K562 (cell line): ENCODE data around the gene KCNAB1. TPM values are rescaled to one million over a fixed set of nuclear protein-coding genes. Genes with fewer than 3 reads are reported as not detected.

Source experiments
- BCOR ChIP-seq: fragments of 450-650 bp; IDR thresholded peaks from 2 replicates; pipeline ENCODE4 v1.6.1; 2016
- FOXK2 ChIP-seq, 2 experiments: fragments of 450-650 bp; IDR thresholded peaks in 1 of 2; conservative IDR thresholded peaks in 1 of 2; 2 replicates each; pipeline ENCODE4 v1.6.1; 2016; ENCODE audit warnings: low read depth in 2 of 2, mild to moderate bottlenecking in 1 of 2
- FOXP1 ChIP-seq: sonication (generic); formaldehyde crosslinking; IDR thresholded peaks from 2 replicates; pipeline ENCODE4 v1.8.0; 2022; ENCODE audit warnings: mild to moderate bottlenecking, missing genetic modification reagents
- KDM2B ChIP-seq: fragments of 250-450 bp; sonication (Bioruptor Pico); IDR thresholded peaks from 2 replicates; pipeline ENCODE4 v1.8.0; 2021; ENCODE audit warnings: mild to moderate bottlenecking, moderate library complexity
- MXI1 ChIP-seq: IDR thresholded peaks from 2 replicates; pipeline ENCODE4 v1.6.1; 2011; ENCODE audit warnings: low read depth, mild to moderate bottlenecking, improper control_type of control experiment, low read length
- TAF9B ChIP-seq: fragments of 450-650 bp; IDR thresholded peaks from 2 replicates; pipeline ENCODE4 v1.6.1; 2018; ENCODE audit warnings: mild to moderate bottlenecking; ENCODE audit not compliant: partially characterized antibody
- polyA plus RNA-seq, 8 experiments: library from polyadenylated mRNA; depleted of rRNA in 4 of 8; stranded (reverse) in 5 of 8; unstranded in 3 of 8; fragments of >200 nt; fragmentation: Nextera tagmentation in 2 of 8; fragmentation: Illumina TruSeq in 1 of 8; extraction: Ambion mirVana in 2 of 8; extraction: Trizol in 1 of 8; gene quantifications; 2 replicates each; pipeline versions ENCODE4 v1.2.1 to v1.2.3, GENCODE V29; 2011 to 2014; ENCODE audit warnings: inconsistent platforms in 1 of 8, missing spikeins in 1 of 8
- total RNA-seq, 7 experiments: library from RNA; depleted of rRNA in 6 of 7; stranded (reverse); fragments of >200 nt in 6 of 7; fragmentation: Illumina TruSeq in 2 of 7; extraction: Trizol in 2 of 7; gene quantifications; 2 replicates each; pipeline versions ENCODE4 v1.2.1 to v1.2.3, GENCODE V29; 2011 to 2021; ENCODE audit warnings: low replicate concordance in 1 of 7
- TF ChIP-seq, protein P1 (sequence below): fragments of 250-450 bp; sonication (Bioruptor Pico); IDR thresholded peaks from 2 replicates; pipeline ENCODE4 v1.4.0; 2020

Gene KCNAB1
- total and polyA plus RNA-seq, 9 of the 15 experiments (the other 6 are each of a cell fraction or from before 2014, with no cell fraction given) = 0.14 to 1.2 (median 0.51) TPM

DNA sequence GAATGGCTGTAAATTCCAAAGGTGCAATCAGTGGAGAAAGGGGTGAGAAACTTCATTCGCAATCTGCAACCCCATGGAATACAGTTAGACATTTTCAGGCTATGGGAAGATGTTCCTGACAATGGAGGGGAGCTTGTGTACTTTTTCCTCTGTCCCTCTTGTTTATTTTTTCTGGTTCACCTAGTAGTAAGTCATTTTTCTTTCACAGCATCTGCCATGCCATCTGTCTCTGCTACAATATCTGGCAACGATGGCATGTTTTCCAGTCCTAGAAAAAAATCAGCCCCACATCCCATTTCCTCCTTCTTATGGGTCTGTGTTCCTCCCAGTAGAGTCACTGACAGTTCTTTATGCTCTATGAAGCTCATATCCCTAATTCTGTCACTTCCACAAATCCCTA, 358.5 kb downstream of the KCNAB1 start (continued):
- TF ChIP-seq, protein P1, sequence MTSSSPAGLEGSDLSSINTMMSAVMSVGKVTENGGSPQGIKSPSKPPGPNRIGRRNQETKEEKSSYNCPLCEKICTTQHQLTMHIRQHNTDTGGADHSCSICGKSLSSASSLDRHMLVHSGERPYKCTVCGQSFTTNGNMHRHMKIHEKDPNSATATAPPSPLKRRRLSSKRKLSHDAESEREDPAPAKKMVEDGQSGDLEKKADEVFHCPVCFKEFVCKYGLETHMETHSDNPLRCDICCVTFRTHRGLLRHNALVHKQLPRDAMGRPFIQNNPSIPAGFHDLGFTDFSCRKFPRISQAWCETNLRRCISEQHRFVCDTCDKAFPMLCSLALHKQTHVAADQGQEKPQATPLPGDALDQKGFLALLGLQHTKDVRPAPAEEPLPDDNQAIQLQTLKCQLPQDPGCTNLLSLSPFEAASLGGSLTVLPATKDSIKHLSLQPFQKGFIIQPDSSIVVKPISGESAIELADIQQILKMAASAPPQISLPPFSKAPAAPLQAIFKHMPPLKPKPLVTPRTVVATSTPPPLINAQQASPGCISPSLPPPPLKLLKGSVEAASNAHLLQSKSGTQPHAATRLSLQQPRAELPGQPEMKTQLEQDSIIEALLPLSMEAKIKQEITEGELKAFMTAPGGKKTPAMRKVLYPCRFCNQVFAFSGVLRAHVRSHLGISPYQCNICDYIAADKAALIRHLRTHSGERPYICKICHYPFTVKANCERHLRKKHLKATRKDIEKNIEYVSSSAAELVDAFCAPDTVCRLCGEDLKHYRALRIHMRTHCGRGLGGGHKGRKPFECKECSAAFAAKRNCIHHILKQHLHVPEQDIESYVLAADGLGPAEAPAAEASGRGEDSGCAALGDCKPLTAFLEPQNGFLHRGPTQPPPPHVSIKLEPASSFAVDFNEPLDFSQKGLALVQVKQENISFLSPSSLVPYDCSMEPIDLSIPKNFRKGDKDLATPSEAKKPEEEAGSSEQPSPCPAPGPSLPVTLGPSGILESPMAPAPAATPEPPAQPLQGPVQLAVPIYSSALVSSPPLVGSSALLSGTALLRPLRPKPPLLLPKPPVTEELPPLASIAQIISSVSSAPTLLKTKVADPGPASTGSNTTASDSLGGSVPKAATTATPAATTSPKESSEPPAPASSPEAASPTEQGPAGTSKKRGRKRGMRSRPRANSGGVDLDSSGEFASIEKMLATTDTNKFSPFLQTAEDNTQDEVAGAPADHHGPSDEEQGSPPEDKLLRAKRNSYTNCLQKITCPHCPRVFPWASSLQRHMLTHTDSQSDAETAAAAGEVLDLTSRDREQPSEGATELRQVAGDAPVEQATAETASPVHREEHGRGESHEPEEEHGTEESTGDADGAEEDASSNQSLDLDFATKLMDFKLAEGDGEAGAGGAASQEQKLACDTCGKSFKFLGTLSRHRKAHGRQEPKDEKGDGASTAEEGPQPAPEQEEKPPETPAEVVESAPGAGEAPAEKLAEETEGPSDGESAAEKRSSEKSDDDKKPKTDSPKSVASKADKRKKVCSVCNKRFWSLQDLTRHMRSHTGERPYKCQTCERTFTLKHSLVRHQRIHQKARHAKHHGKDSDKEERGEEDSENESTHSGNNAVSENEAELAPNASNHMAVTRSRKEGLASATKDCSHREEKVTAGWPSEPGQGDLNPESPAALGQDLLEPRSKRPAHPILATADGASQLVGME (CRISPR knock-in tag) = no peak
- TF ChIP-seq BCOR = no peak
- TF ChIP-seq FOXP1 = no peak
- TF ChIP-seq FOXK2 (conservative IDR thresholded peaks at IDR 0.05 in 1 of 2, IDR thresholded peaks at IDR 0.05 in 1 of 2; ENCODE audit: low read depth in 2 of 2) = no peak
- no peak for TF ChIP-seq KDM2B (CRISPR knock-in tag)
- no peak for TF ChIP-seq TAF9B
- no peak for TF ChIP-seq MXI1
